ENCODE results near the gene LOXHD1. TPM values are rescaled to one million over a fixed set of nuclear protein-coding genes. Genes with fewer than 3 reads are reported as not detected.

The LOXHD1 gene
- total and polyA plus RNA-seq, 10 of the 15 experiments (the other 5 are each of a cell fraction or from before 2014, with no cell fraction given): not detected

DNA sequence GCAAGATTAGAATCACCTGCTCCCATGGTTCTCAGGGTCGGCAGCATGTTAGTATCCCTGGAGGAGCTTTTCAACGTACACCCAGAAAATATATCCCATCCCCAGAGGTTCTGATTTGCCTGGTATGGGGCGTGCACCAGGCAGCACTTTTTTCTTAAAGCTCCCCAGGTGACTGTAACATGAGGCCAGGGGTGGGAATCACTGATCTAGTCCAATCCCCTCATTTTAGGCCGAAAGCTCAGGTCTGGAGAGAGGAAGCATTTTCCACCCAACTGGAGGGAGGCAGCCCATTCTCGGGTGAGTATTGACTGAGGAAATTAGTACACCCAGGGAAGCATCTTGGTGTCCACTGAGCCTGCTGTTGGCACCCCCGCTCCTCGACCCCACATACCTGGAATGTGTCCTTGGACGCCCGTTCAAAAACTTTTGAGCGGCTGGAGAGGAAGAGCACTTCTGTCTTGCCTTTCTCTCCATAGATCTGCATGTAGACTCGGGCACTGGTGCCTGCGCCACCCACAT, 94.3 kb downstream of the LOXHD1 start:
- DNase-seq (ENCODE audit: low read depth, low spot score): no peak
- in situ Hi-C loops (cut with MboI): no loop called here

More for the DNA sequence above, 94.3 kb downstream of the LOXHD1 start:
- Histone ChIP-seq H3K9ac (ENCODE audit: control insufficient read depth, insufficient read depth, low read length) (no peak overlapping the region), H3K79me2 (ENCODE audit: control insufficient read depth, insufficient read depth, low read length) (no peaks in the 10 kb centered on the region), H3K36me3 (ENCODE audit: control insufficient read depth in 2 of 2, insufficient read depth in 2 of 2, low read length in 1 of 2) (no peaks in the 10 kb centered on the region), H3K4me3 (no peak overlapping the region), H3K27ac (ENCODE audit: control insufficient read depth, insufficient read depth) (no peak overlapping the region), H3K27me3 (replicated peaks in 1 of 2; ENCODE audit: control insufficient read depth in 2 of 2, insufficient read depth in 2 of 2, low read length in 1 of 2) (peaks cover 0 to 4% of the 10 kb centered on the region in 2 experiments; a peak in 2 of 4 replicates), H4K20me1 (ENCODE audit: control insufficient read depth, insufficient read depth) (no peaks in the 10 kb centered on the region), H3K4me1 (ENCODE audit: control insufficient read depth, insufficient read depth, low read length) (no peaks in the 10 kb centered on the region), H3K9me3 (replicated peaks; ENCODE audit: control insufficient read depth, insufficient read depth, low read length) (no peaks in the 10 kb centered on the region), H3K4me2 (ENCODE audit: control insufficient read depth, insufficient read depth) (no peak overlapping the region), H2AFZ (ENCODE audit: control insufficient read depth, low read depth, low read length) (no peak overlapping the region)
- ChIA-PET SMC1A (ENCODE audit: uncharacterized antibody, unreplicated experiment) (no interaction called here), RAD21 (ENCODE audit: unreplicated experiment) (no interaction called here), CTCF (no interaction called here), POLR2A (no interaction called here)
- no peak for TF ChIP-seq BMI1 (IDR thresholded peaks at IDR 0.05; ENCODE audit: borderline replicate concordance)
- TF ChIP-seq RAD51 (IDR thresholded peaks at IDR 0.05): no peak
- TF ChIP-seq BHLHE40 (IDR thresholded peaks at IDR 0.05; ENCODE audit: borderline replicate concordance in 1 of 2, low read depth in 2 of 2, low read length in 1 of 2): no peak
- TF ChIP-seq, protein P1, sequence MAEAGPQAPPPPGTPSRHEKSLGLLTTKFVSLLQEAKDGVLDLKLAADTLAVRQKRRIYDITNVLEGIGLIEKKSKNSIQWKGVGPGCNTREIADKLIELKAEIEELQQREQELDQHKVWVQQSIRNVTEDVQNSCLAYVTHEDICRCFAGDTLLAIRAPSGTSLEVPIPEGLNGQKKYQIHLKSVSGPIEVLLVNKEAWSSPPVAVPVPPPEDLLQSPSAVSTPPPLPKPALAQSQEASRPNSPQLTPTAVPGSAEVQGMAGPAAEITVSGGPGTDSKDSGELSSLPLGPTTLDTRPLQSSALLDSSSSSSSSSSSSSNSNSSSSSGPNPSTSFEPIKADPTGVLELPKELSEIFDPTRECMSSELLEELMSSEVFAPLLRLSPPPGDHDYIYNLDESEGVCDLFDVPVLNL (IDR thresholded peaks at IDR 0.05; ENCODE audit: low read depth, low read length): no peak
- no peak for TF ChIP-seq SP1 (IDR thresholded peaks at IDR 0.05; ENCODE audit: low read depth, low read length)
- no peak for TF ChIP-seq RCOR1 (conservative IDR thresholded peaks at IDR 0.05; ENCODE audit: low read depth, low read length)
- no peak for TF ChIP-seq EZH2 (IDR thresholded peaks at IDR 0.05; ENCODE audit: borderline replicate concordance, control insufficient read depth, low read depth, low read length)
- TF ChIP-seq YBX1 (IDR thresholded peaks at IDR 0.05): no peak
- TF ChIP-seq, protein P2, sequence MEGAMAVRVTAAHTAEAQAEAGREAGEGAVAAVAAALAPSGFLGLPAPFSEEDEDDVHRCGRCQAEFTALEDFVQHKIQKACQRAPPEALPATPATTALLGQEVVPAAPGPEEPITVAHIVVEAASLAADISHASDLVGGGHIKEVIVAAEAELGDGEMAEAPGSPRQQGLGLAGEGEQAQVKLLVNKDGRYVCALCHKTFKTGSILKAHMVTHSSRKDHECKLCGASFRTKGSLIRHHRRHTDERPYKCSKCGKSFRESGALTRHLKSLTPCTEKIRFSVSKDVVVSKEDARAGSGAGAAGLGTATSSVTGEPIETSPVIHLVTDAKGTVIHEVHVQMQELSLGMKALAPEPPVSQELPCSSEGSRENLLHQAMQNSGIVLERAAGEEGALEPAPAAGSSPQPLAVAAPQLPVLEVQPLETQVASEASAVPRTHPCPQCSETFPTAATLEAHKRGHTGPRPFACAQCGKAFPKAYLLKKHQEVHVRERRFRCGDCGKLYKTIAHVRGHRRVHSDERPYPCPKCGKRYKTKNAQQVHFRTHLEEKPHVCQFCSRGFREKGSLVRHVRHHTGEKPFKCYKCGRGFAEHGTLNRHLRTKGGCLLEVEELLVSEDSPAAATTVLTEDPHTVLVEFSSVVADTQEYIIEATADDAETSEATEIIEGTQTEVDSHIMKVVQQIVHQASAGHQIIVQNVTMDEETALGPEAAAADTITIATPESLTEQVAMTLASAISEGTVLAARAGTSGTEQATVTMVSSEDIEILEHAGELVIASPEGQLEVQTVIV (IDR thresholded peaks at IDR 0.05; ENCODE audit: borderline replicate concordance, partially characterized antibody): no peak
- TF ChIP-seq, protein P3, sequence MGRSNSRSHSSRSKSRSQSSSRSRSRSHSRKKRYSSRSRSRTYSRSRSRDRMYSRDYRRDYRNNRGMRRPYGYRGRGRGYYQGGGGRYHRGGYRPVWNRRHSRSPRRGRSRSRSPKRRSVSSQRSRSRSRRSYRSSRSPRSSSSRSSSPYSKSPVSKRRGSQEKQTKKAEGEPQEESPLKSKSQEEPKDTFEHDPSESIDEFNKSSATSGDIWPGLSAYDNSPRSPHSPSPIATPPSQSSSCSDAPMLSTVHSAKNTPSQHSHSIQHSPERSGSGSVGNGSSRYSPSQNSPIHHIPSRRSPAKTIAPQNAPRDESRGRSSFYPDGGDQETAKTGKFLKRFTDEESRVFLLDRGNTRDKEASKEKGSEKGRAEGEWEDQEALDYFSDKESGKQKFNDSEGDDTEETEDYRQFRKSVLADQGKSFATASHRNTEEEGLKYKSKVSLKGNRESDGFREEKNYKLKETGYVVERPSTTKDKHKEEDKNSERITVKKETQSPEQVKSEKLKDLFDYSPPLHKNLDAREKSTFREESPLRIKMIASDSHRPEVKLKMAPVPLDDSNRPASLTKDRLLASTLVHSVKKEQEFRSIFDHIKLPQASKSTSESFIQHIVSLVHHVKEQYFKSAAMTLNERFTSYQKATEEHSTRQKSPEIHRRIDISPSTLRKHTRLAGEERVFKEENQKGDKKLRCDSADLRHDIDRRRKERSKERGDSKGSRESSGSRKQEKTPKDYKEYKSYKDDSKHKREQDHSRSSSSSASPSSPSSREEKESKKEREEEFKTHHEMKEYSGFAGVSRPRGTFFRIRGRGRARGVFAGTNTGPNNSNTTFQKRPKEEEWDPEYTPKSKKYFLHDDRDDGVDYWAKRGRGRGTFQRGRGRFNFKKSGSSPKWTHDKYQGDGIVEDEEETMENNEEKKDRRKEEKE (IDR thresholded peaks at IDR 0.05): no peak
- WGBS (ENCODE audit: insufficient coverage, insufficient replicate concordance, low lambda C conversion rate, missing lambda C conversion rate): 4% methylated on average over 12 of the region's 12 CpGs
- ATAC-seq (no peak), FAIRE-seq (no peak)
- no TSS peak for BruUV-seq (replicated peaks)
- intact Hi-C loops (cut with micrococcal nuclease; ENCODE audit: unreplicated experiment): no loop called here

Data from GM12878 (cell line).